Smooth muscle cell (in vitro differentiated cells): ENCODE data around the gene SERGEF. TPM values are rescaled to one million over a fixed set of nuclear protein-coding genes. Genes with fewer than 3 reads are reported as not detected.

Experiments
- DNase-seq: peaks from one replicate; lab custom pipeline; 2025; ENCODE audit not compliant: unreplicated experiment; lab: John Stamatoyannopoulos, UW
- H2AFZ ChIP-seq: fragments of 200-600 bp; sonication (generic); 2 replicates; pipeline ENCODE4 v1.6.0; 2016; ENCODE audit warnings: antibody characterized with exemption, low read depth, mild to moderate bottlenecking
- H3F3A ChIP-seq: fragments of 200-600 bp; sonication (generic); 2 replicates; pipeline ENCODE4 v1.6.0; 2017; ENCODE audit warnings: antibody characterized with exemption, low read depth
- H3K27ac ChIP-seq: fragments of 200-600 bp; sonication (generic); 2 replicates; pipeline ENCODE4 v1.5.1; 2016; ENCODE audit warnings: low read depth, mild to moderate bottlenecking
- H3K27me3 ChIP-seq: fragments of 200-600 bp; sonication (generic); 2 replicates; pipeline ENCODE4 v1.6.1; 2016; ENCODE audit warnings: low read depth, mild to moderate bottlenecking
- H3K36me3 ChIP-seq: fragments of 200-600 bp; sonication (generic); 2 replicates; pipeline ENCODE4 v1.5.1; 2016; ENCODE audit warnings: low read depth
- H3K4me1 ChIP-seq: fragments of 200-600 bp; sonication (generic); 2 replicates; pipeline ENCODE4 v1.5.1; 2016; ENCODE audit warnings: low read depth
- H3K4me2 ChIP-seq: fragments of 200-600 bp; sonication (generic); 2 replicates; pipeline ENCODE4 v1.6.0; 2016; ENCODE audit warnings: mild to moderate bottlenecking
- H3K4me3 ChIP-seq: fragments of 200-600 bp; sonication (generic); 2 replicates; pipeline ENCODE4 v1.5.1; 2016; ENCODE audit warnings: mild to moderate bottlenecking
- H3K79me2 ChIP-seq: fragments of 200-600 bp; sonication (generic); 2 replicates; pipeline ENCODE4 v1.6.0; 2016; ENCODE audit warnings: low read depth, mild to moderate bottlenecking
- H3K9ac ChIP-seq: fragments of 200-600 bp; sonication (generic); 2 replicates; pipeline ENCODE4 v1.6.0; 2016; ENCODE audit warnings: low read depth
- H3K9me3 ChIP-seq: fragments of 200-600 bp; sonication (generic); replicated peaks from 2 replicates; pipeline ENCODE4 v1.5.1; 2016; ENCODE audit warnings: low read depth
- H4K20me1 ChIP-seq: fragments of 200-600 bp; sonication (generic); 2 replicates; pipeline ENCODE4 v1.6.0; 2016; ENCODE audit warnings: low read depth
- WGBS: methylation state at CpG from one replicate; pipeline ENCODE4 v1.1.7; 2016; ENCODE audit warnings: low lambda C conversion rate; 5-methylcytosine and 5-hydroxymethylcytosine counted together
- polyA plus RNA-seq: library from polyadenylated mRNA; unstranded; fragments of >200 nt; fragmentation: Nextera tagmentation; extraction: Ambion mirVana; gene quantifications from 2 replicates; pipeline ENCODE4 v1.2.1, GENCODE V29; 2016
- total RNA-seq: library from RNA; depleted of rRNA; stranded (reverse); fragments of >200 nt; gene quantifications from 2 replicates; pipeline ENCODE4 v1.2.3, GENCODE V29; 2014
- TF ChIP-seq, protein P1 (sequence below): fragments of 200-600 bp; sonication (generic); IDR thresholded peaks from 2 replicates; pipeline ENCODE4 v1.5.1; 2017; ENCODE audit warnings: borderline replicate concordance, mild to moderate bottlenecking, antibody characterized with exemption; ENCODE audit not compliant: insufficient read depth, poor library complexity, severe bottlenecking

The SERGEF gene
- total and polyA plus RNA-seq, 2 experiments from 2014 or later = 4.9 to 7.4 TPM

DNA sequence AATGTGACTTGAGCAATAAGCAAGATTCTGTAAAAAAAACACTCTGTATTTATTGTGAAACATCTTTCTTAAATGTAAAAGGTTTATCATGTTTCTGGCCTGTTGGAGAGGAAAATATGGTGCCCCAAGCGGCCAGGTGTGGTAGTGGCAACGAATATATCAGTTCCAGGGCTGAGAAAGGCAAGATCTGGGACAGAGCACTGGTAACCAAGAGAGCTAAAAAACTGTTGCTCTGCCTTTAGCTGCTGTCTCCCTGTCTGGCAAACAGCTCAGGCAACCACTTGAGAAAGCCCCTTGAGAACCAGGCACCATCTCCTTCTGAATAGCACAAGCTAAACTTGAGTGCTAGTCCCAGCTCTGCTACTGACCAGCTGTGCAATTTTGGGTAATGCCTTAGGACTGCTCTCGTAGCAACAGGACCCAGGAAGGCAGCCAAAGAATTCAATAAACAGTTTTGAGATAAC lies 148.3 kb downstream of the SERGEF start:
- no peaks in the 10 kb centered on the region for H3K79me2 ChIP-seq
- WGBS = 30% methylated on average over 3 of the region's 3 CpGs
- no peaks in the 10 kb centered on the region for H3F3A ChIP-seq
- H3K27ac ChIP-seq = no peak overlapping the region
- no peaks in the 10 kb centered on the region for H3K36me3 ChIP-seq
- H3K4me3 ChIP-seq = no peak overlapping the region
- no peaks in the 10 kb centered on the region for H3K4me1 ChIP-seq
- no peaks in the 10 kb centered on the region for H3K27me3 ChIP-seq
- no peaks in the 10 kb centered on the region for H4K20me1 ChIP-seq
- no peak overlapping the region for H3K9ac ChIP-seq
- H3K9me3 ChIP-seq = no peaks in the 10 kb centered on the region
- H2AFZ ChIP-seq = no peak overlapping the region
- DNase-seq = no peak
- TF ChIP-seq, protein P1, sequence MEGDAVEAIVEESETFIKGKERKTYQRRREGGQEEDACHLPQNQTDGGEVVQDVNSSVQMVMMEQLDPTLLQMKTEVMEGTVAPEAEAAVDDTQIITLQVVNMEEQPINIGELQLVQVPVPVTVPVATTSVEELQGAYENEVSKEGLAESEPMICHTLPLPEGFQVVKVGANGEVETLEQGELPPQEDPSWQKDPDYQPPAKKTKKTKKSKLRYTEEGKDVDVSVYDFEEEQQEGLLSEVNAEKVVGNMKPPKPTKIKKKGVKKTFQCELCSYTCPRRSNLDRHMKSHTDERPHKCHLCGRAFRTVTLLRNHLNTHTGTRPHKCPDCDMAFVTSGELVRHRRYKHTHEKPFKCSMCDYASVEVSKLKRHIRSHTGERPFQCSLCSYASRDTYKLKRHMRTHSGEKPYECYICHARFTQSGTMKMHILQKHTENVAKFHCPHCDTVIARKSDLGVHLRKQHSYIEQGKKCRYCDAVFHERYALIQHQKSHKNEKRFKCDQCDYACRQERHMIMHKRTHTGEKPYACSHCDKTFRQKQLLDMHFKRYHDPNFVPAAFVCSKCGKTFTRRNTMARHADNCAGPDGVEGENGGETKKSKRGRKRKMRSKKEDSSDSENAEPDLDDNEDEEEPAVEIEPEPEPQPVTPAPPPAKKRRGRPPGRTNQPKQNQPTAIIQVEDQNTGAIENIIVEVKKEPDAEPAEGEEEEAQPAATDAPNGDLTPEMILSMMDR = peak; percentile 51
- no peak overlapping the region for H3K4me2 ChIP-seq

DNA sequence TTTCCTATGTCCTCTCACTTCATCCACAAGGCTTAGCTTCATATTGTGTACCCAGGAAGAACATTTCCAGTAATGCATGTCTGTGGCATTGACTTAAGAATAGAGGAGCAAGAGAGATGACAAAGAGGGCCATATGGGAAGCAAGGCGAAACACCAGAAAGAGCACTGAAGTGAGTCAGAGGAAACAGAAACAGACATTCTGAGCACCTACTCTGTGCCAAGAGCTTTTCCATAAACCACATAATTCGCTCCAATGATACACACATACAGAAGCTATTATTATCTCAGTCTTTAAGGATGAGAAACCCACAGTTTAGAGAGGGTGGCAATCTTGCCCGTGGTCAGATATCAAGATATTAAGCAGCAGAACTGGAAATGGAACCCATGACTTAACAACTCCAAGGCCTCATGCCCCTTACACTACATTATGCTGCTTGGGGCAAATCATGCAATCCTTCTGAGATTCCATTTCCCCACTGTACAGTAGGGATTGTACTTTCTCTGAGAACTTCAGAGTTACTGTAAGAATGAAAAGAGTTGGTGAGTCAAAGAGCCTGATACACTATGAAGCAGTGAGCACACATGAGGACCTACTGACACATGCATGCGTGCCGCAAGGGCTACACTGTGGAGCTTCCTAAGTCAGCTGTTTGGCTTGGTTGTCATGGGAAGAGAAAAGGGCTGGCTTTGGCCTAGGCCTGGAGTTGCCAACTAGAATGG lies 151.7 kb downstream of the SERGEF start:
- no peaks in the 10 kb centered on the region for H3K9me3 ChIP-seq
- TF ChIP-seq, protein P1 = no peak
- H3K4me2 ChIP-seq = no peak overlapping the region
- H3K36me3 ChIP-seq = no peaks in the 10 kb centered on the region
- peak overlapping the region; percentile 63 for H3K27ac ChIP-seq
- no peaks in the 10 kb centered on the region for H4K20me1 ChIP-seq
- H2AFZ ChIP-seq = no peak overlapping the region
- no peaks in the 10 kb centered on the region for H3F3A ChIP-seq
- H3K4me1 ChIP-seq = no peaks in the 10 kb centered on the region
- H3K27me3 ChIP-seq = no peaks in the 10 kb centered on the region
- H3K9ac ChIP-seq = no peak overlapping the region
- H3K79me2 ChIP-seq = no peaks in the 10 kb centered on the region
- DNase-seq = no peak
- 72% methylated on average over 5 of the region's 5 CpGs for WGBS
- no peak overlapping the region for H3K4me3 ChIP-seq

DNA sequence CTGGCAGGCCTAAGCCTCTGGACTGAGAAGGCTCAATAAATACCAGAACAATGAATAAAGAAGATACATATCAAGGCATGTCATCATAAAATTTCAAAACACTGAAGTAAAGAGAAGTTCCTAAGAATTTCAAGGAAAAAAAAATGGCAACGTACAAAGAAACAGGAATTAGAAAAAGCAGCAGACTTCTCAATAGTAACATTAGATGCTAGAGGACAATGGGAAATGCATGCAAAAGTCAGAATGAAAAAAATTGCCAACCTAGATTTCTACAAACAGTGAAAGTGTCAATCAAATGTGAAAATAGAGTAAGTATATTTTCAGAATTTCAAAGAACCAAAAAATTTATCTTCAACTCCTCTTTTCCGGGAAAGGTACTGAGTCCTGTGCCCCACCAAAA lies 153.3 kb downstream of the SERGEF start:
- WGBS = 98% methylated on average over 2 of the region's 2 CpGs
- no peaks in the 10 kb centered on the region for H3F3A ChIP-seq
- TF ChIP-seq, protein P1 = no peak
- no peaks in the 10 kb centered on the region for H3K4me1 ChIP-seq
- no peak overlapping the region for H3K4me3 ChIP-seq
- H3K9me3 ChIP-seq = no peaks in the 10 kb centered on the region
- H2AFZ ChIP-seq = no peak overlapping the region
- no peaks in the 10 kb centered on the region for H3K79me2 ChIP-seq
- no peaks in the 10 kb centered on the region for H4K20me1 ChIP-seq
- no peak overlapping the region for H3K27ac ChIP-seq
- DNase-seq = no peak
- no peaks in the 10 kb centered on the region for H3K36me3 ChIP-seq
- H3K4me2 ChIP-seq = no peak overlapping the region
- no peaks in the 10 kb centered on the region for H3K27me3 ChIP-seq
- H3K9ac ChIP-seq = no peak overlapping the region
